Natural killer cell (primary cell): Measurements from ENCODE around the gene NAA10. TPM values are rescaled to one million over a fixed set of nuclear protein-coding genes. Genes with fewer than 3 reads are reported as not detected.

ENCODE experiments used
- ATAC-seq, 3 donors: fragments of 150-1000 bp in 2 of 3; fragments of 200-7000 bp in 1 of 3; cut with Tn5 transposase; 1 replicate in 1 of 3; 2 replicates in 2 of 3; pipeline ENCODE4 v1.10.0; 2021; ENCODE audit warnings: mild to moderate bottlenecking in 2 of 3, moderate library complexity in 2 of 3
- DNase-seq, 2 donors: peaks; one replicate each; pipeline versions ENCODE4 v3.0.0 to v3.0.0-alpha.2; 2013 to 2021; ENCODE audit warnings: mixed read lengths in 1 of 2
- H3K27ac ChIP-seq: one replicate; pipeline ENCODE4 v1.5.1; 2013; ENCODE audit warnings: mild to moderate bottlenecking, low read length
- H3K27me3 ChIP-seq: one replicate; pipeline ENCODE4 v1.6.1; 2013; ENCODE audit warnings: low read length; ENCODE audit not compliant: control insufficient read depth, insufficient read depth
- H3K36me3 ChIP-seq: one replicate; pipeline ENCODE4 v1.6.1; 2013; ENCODE audit warnings: low read length; ENCODE audit not compliant: control insufficient read depth, insufficient read depth
- H3K4me1 ChIP-seq: one replicate; pipeline ENCODE4 v1.6.1; 2013; ENCODE audit warnings: low read length; ENCODE audit not compliant: control insufficient read depth, insufficient read depth
- H3K4me3 ChIP-seq: one replicate; pipeline ENCODE4 v1.5.1; 2013; ENCODE audit warnings: low read length
- H3K9me3 ChIP-seq: one replicate; pipeline ENCODE4 v1.6.1; 2013; ENCODE audit warnings: low read length; ENCODE audit not compliant: control insufficient read depth, insufficient read depth
- H3K27ac Mint-ChIP-seq, 2 donors: one replicate each; pipeline ENCODE4 v1.8.0; 2022; ENCODE audit warnings: mild to moderate bottlenecking in 2 of 2, mixed read lengths in 2 of 2, moderate library complexity in 1 of 2
- H3K27me3 Mint-ChIP-seq, 2 donors: one replicate each; pipeline ENCODE4 v1.8.0; 2022; ENCODE audit warnings: low read depth in 2 of 2, mixed read lengths in 2 of 2
- H3K36me3 Mint-ChIP-seq: one replicate; pipeline ENCODE4 v1.8.0; 2022; ENCODE audit warnings: mixed read lengths
- H3K4me1 Mint-ChIP-seq, 2 donors: one replicate each; pipeline ENCODE4 v1.8.0; 2022; ENCODE audit warnings: mixed read lengths in 2 of 2
- H3K4me3 Mint-ChIP-seq: one replicate; pipeline ENCODE4 v1.8.0; 2022; ENCODE audit warnings: mild to moderate bottlenecking, moderate library complexity, mixed read lengths
- H3K9me3 Mint-ChIP-seq, 2 donors: one replicate each; pipeline ENCODE4 v1.8.0; 2022; ENCODE audit warnings: mixed read lengths in 2 of 2
- CTCF ChIP-seq: fragments of 200-600 bp; IDR thresholded peaks from one replicate; pipeline ENCODE4 v1.8.0; 2022; ENCODE audit warnings: antibody characterized with exemption
- WGBS: methylation state at CpG from one replicate; pipeline ENCODE4 v1.1.7; 2013; ENCODE audit warnings: missing lambda C conversion rate; ENCODE audit not compliant: insufficient coverage; 5-methylcytosine and 5-hydroxymethylcytosine counted together
- intact Hi-C: fragments of 100-400 bp; cut with micrococcal nuclease; formaldehyde crosslinking; loops from one replicate; pipeline ENCODE4 v1.14.2; 2022
- total RNA-seq, 4 donors: library from RNA; stranded (reverse); fragments of 120-200 nt in 1 of 4; gene quantifications; one replicate each; pipeline versions ENCODE4 v1.2.3 to v1.2.4, GENCODE V29; 2013 to 2022

Gene NAA10
- total RNA-seq, 3 donors from 2014 or later (not counting 1 experiment from before 2014, with no cell fraction given) = 63.4 to 82.3 (median 73.1) TPM

- Mint-ChIP-seq H3K4me1 (peaks cover 41 to 51% of the 10 kb centered on the region in 2 donors), H3K9me3 (no peaks in the 10 kb centered on the region), H3K36me3 (no peaks in the 10 kb centered on the region), H3K4me3 (peak overlapping the region; percentile 100), H3K27ac (peak overlapping the region; percentile 99 to 100), H3K27me3 (no peaks in the 10 kb centered on the region)
- DNase-seq (peak in 1 of 2 donors; percentile 29), ATAC-seq (no peak)
- TF ChIP-seq CTCF = no peak
- Histone ChIP-seq H3K27ac (peak overlapping the region; percentile 83), H3K27me3 (no peaks in the 10 kb centered on the region), H3K4me1 (peaks cover 63% of the 10 kb centered on the region), H3K36me3 (no peaks in the 10 kb centered on the region), H3K4me3 (peak overlapping the region; percentile 97), H3K9me3 (no peaks in the 10 kb centered on the region)
- intact Hi-C loops = loop anchor here (5.0 kb wide), 2 partner anchors 42 to 207 kb away; partner anchors contain the start of genes ARHGAP4 and PLXNB3
- WGBS = 6% methylated on average over 25 of the region's 25 CpGs
Measured at GRCh38 chrX:153969125-153969903, 34.5 kb upstream of the NAA10 start.

- H3K4me1 ChIP-seq = peaks cover 58% of the 10 kb centered on the region
- no peaks in the 10 kb centered on the region for H3K27me3 ChIP-seq
- Mint-ChIP-seq H3K4me3 (peak overlapping the region; percentile 100), H3K27ac (peak overlapping the region; percentile 99 to 100), H3K27me3 (no peaks in the 10 kb centered on the region), H3K36me3 (no peaks in the 10 kb centered on the region), H3K4me1 (peaks cover 36 to 48% of the 10 kb centered on the region in 2 donors), H3K9me3 (no peaks in the 10 kb centered on the region)
- peak overlapping the region; percentile 83 for H3K27ac ChIP-seq
- peak overlapping the region; percentile 97 for H3K4me3 ChIP-seq
- 0% methylated on average over 8 of the region's 12 CpGs for WGBS
- no peaks in the 10 kb centered on the region for H3K9me3 ChIP-seq
- DNase-seq (peak in 1 of 2 donors; percentile 67), ATAC-seq (no peak)
- no peak for TF ChIP-seq CTCF
- intact Hi-C loops = loop anchor here (5.0 kb wide), 2 partner anchors 41 to 206 kb away; partner anchors contain the start of genes ARHGAP4 and PLXNB3
- H3K36me3 ChIP-seq = peaks cover 3% of the 10 kb centered on the region
Measured at GRCh38 chrX:153968754-153969124, 33.9 kb upstream of the NAA10 start.

- intact Hi-C loops = loop anchor here (5.0 kb wide), 2 partner anchors 41 to 206 kb away; partner anchors contain the start of genes ARHGAP4 and PLXNB3
- Histone ChIP-seq H3K4me1 (peaks cover 53% of the 10 kb centered on the region), H3K27ac (peak overlapping the region; percentile 83), H3K4me3 (peak overlapping the region; percentile 2), H3K36me3 (peaks cover 6% of the 10 kb centered on the region), H3K27me3 (no peaks in the 10 kb centered on the region), H3K9me3 (no peaks in the 10 kb centered on the region)
- DNase-seq (no peak), ATAC-seq (no peak)
- H3K4me3 Mint-ChIP-seq = peak overlapping the region; percentile 100
- H3K4me1 Mint-ChIP-seq = peaks cover 32 to 48% of the 10 kb centered on the region in 2 donors
- H3K36me3 Mint-ChIP-seq = no peaks in the 10 kb centered on the region
- peak overlapping the region; percentile 97 to 99 for H3K27ac Mint-ChIP-seq
- no peaks in the 10 kb centered on the region for H3K27me3 Mint-ChIP-seq
- no peak for TF ChIP-seq CTCF
- H3K9me3 Mint-ChIP-seq = no peaks in the 10 kb centered on the region
- WGBS = 16% methylated on average over 8 of the region's 9 CpGs
Measured at GRCh38 chrX:153968255-153968654, 33.4 kb upstream of the NAA10 start.
